Ramos (cell line): ENCODE results near the gene GATB.

Experiments used
- in situ Hi-C: fragments of 300-500 bp; cut with MboI; formaldehyde crosslinking; loops from one replicate; pipeline ENCODE4 v1.14.3; 2022; ENCODE audit warnings: low sequenced_read_pairs; ENCODE audit not compliant: unreplicated experiment

Gene GATB

GRCh38 chr4:151703401-151703800 lies 57.4 kb downstream of the GATB start:
- in situ Hi-C loops, result no loop called here

GRCh38 chr4:151702256-151702655 lies 58.6 kb downstream of the GATB start:
- in situ Hi-C loops, result no loop called here

- in situ Hi-C loops, result no loop called here
Observed at GRCh38 chr4:151700566-151701316, 60.1 kb downstream of the GATB start.

DNA sequence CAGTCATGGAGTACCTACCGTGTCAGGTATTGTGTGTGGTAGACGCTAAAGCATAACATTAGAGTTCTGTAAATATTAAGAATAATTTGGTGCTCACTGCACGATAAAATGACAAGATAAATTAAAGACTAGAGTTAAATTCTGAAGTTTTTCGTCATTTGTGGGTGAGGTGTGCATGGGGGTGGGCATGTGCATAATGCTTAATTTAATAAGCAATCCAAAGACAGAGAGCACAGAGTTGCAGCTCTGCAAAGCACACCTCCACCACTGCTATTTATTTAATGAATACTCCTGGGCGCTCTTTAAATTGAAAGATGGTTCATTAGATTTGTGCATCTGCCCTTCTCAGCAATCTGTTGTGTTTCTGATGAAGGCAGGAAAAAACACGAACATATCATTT lies 62.6 kb downstream of the GATB start:
- in situ Hi-C loops, result no loop called here

GRCh38 chr4:151694961-151695720 lies 65.7 kb downstream of the GATB start:
- in situ Hi-C loops, result no loop called here

GRCh38 chr4:151692821-151693673 lies 67.8 kb downstream of the GATB start:
- in situ Hi-C loops, result no loop called here

DNA sequence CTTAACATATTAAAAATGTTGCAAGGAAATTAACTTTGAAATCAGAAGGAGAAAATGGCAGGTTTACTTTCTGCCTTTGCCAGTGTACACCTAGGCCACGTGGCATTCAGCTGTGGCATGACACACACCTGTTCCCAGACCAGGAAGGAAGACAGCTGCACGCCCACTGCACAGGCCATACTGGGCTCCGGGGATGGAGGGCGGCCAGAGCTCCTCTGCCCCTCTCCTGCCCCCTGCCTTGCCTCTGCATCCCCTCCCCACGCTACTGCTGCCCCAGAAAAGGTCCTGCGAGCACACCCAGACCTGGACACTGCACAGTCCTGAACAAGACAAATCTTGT lies 68.4 kb downstream of the GATB start:
- in situ Hi-C loops, result no loop called here

DNA sequence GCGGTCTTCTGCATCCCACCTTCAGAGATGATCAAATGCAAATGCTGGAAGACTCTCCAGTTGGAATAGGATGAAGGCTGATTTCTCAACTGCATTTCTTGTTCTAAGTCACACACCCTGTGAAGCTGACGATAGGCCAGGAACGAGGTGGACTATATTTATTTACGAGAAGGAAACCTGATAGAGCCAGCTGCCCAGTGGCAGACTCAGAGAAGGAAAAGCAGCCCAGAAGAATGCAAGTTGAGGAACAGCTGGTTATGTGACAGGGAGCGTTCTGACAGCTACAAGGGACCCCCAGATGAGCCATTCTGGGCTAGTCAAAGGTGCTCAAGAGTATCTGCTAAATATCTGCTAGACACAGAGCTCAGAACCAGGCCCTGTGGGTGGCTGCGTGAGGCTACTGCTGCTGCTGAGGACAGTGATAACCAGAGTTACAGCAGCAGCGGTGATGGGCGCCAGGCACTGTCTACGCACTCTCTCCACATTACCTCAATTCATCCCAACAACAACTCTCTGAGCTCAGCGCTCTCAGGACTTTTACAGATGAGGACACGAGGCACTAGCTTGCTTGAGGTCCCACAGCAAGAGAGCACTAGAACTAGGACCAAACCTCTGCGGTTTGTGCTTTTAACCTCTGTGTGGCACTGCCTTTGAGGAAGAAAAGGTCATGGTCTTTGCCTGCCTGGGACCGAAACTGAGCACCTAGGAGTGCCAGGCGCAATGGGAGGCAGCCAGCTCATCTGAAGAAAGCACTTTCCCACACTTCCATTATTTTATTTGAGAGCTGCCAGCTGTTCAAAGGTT lies 69.0 kb downstream of the GATB start:
- in situ Hi-C loops, result no loop called here

- in situ Hi-C loops, result no loop called here
Observed at GRCh38 chr4:151690876-151691275, 69.9 kb downstream of the GATB start.

DNA sequence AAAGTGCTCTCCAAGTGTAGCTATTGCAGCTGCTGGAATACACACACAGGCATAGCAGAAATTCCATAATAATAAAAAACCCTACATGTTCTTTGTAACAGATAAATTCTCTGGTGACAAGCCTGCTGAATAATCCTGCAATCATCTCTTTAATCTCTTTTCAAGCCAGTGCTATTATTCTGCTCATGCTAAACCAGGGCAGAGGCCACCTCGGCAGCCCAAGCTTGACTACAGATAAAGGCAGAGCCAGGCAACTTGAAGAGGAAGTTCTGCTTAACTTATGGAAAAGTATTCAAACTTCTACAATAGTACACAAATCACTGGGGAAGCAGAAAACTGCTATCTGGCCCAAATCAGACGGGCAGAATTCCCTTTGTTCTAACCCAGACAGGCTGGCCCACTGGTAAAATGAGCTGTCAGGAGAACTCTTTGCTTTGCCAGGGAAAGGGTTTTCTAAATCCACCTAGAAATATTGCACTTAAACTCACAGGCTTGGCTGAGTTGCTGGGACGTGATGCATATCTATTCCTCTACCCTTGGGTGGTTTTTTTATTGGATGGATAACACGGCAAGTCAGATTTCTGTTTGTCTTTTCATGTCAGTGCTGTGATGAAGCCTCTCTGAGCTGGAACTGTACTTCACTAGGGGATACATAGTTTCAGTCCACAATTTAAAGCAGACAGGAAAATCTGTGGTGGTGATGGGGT lies 70.5 kb downstream of the GATB start:
- in situ Hi-C loops, result no loop called here

- in situ Hi-C loops, result no loop called here
Observed at GRCh38 chr4:151689211-151689991, 71.4 kb downstream of the GATB start.

- in situ Hi-C loops, result no loop called here
Observed at GRCh38 chr4:151688785-151689043, 72.1 kb downstream of the GATB start.

DNA sequence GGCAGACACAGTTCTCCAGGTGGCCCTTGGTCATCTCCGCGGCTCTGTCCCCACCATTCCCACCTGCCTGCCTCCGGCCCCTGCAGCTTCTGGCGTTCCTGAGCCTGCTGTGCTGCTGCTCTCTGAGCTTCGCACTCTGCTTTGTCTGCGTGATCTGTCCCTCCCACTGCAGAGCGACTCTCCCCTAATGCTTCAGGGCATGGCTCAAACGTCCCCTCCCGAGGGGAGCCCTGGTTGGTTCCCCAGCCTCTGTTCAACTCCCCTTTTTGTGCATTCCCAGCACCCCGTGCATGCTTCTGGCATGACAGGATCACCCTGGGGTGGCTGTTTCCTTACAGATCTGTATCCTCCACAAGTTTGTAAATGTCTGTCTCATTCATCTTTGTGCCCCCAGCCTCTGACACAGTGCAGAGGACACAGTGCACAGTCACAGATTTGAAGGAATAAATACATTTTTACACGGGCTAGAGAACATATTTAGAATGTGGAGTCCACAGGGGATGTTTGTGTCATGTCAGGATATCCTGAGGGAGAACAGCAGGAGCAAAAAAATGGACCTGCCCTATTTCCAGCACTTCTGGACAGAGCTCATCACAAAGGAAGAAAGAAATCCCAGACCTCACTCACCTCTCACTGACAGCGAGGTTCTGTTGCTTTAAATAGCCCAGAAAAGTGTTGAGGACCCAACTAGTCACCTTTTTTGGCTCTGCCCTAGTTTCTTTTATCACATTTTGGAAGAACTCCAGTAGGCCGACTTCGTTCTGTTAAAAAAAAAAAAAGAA lies 72.6 kb downstream of the GATB start:
- in situ Hi-C loops, result no loop called here

GRCh38 chr4:151687021-151687640 lies 73.7 kb downstream of the GATB start:
- in situ Hi-C loops, result no loop called here

GRCh38 chr4:151685303-151685702 lies 75.5 kb downstream of the GATB start:
- in situ Hi-C loops, result no loop called here

DNA sequence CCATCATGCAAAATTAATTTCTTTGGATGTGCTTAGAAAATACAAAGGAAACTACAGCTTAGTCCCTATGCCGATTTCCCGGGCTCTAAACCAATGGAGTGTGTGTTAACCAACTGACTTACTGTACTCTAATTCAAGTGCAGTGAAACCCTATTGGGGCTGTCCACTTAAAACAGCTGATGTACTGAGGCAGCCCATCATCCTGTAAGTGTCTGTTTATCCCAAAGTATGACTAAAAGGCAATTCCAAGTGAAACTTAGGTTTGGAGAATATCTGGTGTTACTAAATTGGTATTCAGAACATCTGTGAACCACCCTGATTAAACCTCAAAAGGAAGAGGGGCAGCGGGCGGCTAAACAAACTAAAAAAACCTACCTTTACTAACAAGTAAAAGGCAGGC lies 79.7 kb downstream of the GATB start:
- in situ Hi-C loops, result no loop called here

DNA sequence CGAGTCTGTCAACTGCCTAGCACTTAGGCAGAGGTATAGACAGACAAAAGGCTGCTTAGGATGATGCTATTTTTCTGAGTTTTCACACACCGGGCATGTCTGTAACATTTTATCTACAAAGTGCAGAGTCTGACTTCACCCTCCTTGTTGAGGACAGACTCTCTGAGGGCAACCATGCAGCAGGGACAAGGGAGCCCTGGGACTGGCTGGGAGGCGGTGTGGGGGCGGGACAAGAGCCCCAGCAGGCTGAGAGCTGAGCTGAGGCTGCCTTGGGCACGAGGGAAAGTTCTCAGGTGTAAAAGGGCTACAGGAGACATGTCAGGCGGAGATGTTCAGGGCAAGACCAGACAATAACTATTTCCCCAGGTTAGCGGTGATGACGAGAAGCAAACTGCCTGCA lies 81.6 kb downstream of the GATB start:
- in situ Hi-C loops, result no loop called here
